Fibroblast of lung (primary cell): ENCODE data around the gene TTC31. TPM values are rescaled to one million over a fixed set of nuclear protein-coding genes. Genes with fewer than 3 reads are reported as not detected.

Source experiments
- DNase-seq, 2 donors: peaks; one replicate each; pipeline versions ENCODE4 v3.0.0 to v3.0.0-alpha.2; 2010; ENCODE audit warnings: low read depth in 2 of 2
- H2AFZ ChIP-seq: 2 replicates; pipeline ENCODE4 v1.5.1; 2012; ENCODE audit warnings: low read length, control low read depth, inconsistent platforms
- H3K27ac ChIP-seq: 2 replicates; pipeline ENCODE4 v1.5.1; 2011; ENCODE audit warnings: low read length, control low read depth; ENCODE audit not compliant: insufficient read depth
- H3K27me3 ChIP-seq: 2 replicates; pipeline ENCODE4 v1.5.1; 2011; ENCODE audit warnings: mild to moderate bottlenecking, low read length; ENCODE audit not compliant: control insufficient read depth, insufficient read depth
- H3K36me3 ChIP-seq: 2 replicates; pipeline ENCODE4 v1.5.1; 2011; ENCODE audit warnings: low read length; ENCODE audit not compliant: control insufficient read depth, insufficient read depth
- H3K4me1 ChIP-seq: 2 replicates; pipeline ENCODE4 v1.5.1; 2011; ENCODE audit warnings: low read length; ENCODE audit not compliant: control insufficient read depth, insufficient read depth; ENCODE audit errors: extremely low read depth
- H3K4me2 ChIP-seq: 2 replicates; pipeline ENCODE4 v1.5.1; 2011; ENCODE audit warnings: low read length, control low read depth; ENCODE audit not compliant: insufficient read depth; ENCODE audit errors: extremely low read depth
- H3K4me3 ChIP-seq, 4 experiments: fragments of 200-600 bp in 1 of 4; sonication (generic) in 1 of 4; replicated peaks in 1 of 4; 2 replicates each; pipeline ENCODE4 v1.5.1; 2011 to 2016; ENCODE audit warnings: low read length in 4 of 4, low read depth in 3 of 4, mild to moderate bottlenecking in 3 of 4, control low read depth in 2 of 4, inconsistent platforms in 1 of 4, mixed read lengths in 1 of 4; ENCODE audit not compliant: insufficient read depth in 1 of 4; ENCODE audit errors: control extremely low read depth in 1 of 4
- H3K79me2 ChIP-seq: 2 replicates; pipeline ENCODE4 v1.5.1; 2012; ENCODE audit warnings: mild to moderate bottlenecking, low read length, inconsistent platforms; ENCODE audit not compliant: control insufficient read depth, insufficient read depth
- H3K9ac ChIP-seq: 2 replicates; pipeline ENCODE4 v1.5.1; 2011; ENCODE audit warnings: mild to moderate bottlenecking, low read length, control low read depth; ENCODE audit not compliant: insufficient read depth
- H3K9me3 ChIP-seq: 2 replicates; pipeline ENCODE4 v1.5.1; 2012; ENCODE audit warnings: low read depth, low read length; ENCODE audit not compliant: control insufficient read depth, insufficient read depth
- H4K20me1 ChIP-seq: 2 replicates; pipeline ENCODE4 v1.5.1; 2011; ENCODE audit warnings: low read length; ENCODE audit not compliant: control insufficient read depth, insufficient read depth; ENCODE audit errors: extremely low read depth
- EZH2 ChIP-seq: IDR thresholded peaks from 2 replicates; pipeline ENCODE4 v1.5.1; 2012; ENCODE audit warnings: low read length, control low read depth, mild to moderate bottlenecking; ENCODE audit errors: missing control alignments
- polyA plus RNA-seq, 2 donors: library from polyadenylated mRNA; depleted of rRNA in 1 of 2; stranded (reverse) in 1 of 2; unstranded in 1 of 2; fragments of >200 nt; gene quantifications; 2 replicates each; pipeline ENCODE4 v1.2.1, GENCODE V29; 2011 to 2012; ENCODE audit warnings: missing spikeins in 1 of 2
- total RNA-seq: library from RNA; depleted of rRNA; stranded (reverse); fragments of >200 nt; gene quantifications from 2 replicates; pipeline ENCODE4 v1.2.1, GENCODE V29; 2014
- TF ChIP-seq, protein P1 (sequence below), 2 donors: IDR thresholded peaks in 1 of 2; conservative IDR thresholded peaks in 1 of 2; 1 replicate in 1 of 2; 2 replicates in 1 of 2; pipeline ENCODE4 v1.5.1; 2011 to 2012; ENCODE audit warnings: low read length in 2 of 2, control low read depth in 1 of 2, inconsistent platforms in 1 of 2, low read depth in 1 of 2, mild to moderate bottlenecking in 1 of 2

TTC31 gene
- total and polyA plus RNA-seq, 2 donors (not counting 1 experiment from before 2014, with no cell fraction given): 10.7 to 11.8 TPM

GRCh38 chr2:74491648-74492544 lies 9.0 kb downstream of the TTC31 start:
- Histone ChIP-seq H3K27ac (no peak overlapping the region), H2AFZ (no peak overlapping the region), H3K27me3 (no peaks in the 10 kb centered on the region), H3K9ac (no peak overlapping the region), H3K4me3 (no peak overlapping the region), H3K36me3 (peaks cover 18% of the 10 kb centered on the region), H3K9me3 (no peaks in the 10 kb centered on the region), H3K4me2 (no peak overlapping the region), H4K20me1 (no peaks in the 10 kb centered on the region), H3K4me1 (peaks cover 3% of the 10 kb centered on the region), H3K79me2 (no peaks in the 10 kb centered on the region)
- TF ChIP-seq, protein P1, sequence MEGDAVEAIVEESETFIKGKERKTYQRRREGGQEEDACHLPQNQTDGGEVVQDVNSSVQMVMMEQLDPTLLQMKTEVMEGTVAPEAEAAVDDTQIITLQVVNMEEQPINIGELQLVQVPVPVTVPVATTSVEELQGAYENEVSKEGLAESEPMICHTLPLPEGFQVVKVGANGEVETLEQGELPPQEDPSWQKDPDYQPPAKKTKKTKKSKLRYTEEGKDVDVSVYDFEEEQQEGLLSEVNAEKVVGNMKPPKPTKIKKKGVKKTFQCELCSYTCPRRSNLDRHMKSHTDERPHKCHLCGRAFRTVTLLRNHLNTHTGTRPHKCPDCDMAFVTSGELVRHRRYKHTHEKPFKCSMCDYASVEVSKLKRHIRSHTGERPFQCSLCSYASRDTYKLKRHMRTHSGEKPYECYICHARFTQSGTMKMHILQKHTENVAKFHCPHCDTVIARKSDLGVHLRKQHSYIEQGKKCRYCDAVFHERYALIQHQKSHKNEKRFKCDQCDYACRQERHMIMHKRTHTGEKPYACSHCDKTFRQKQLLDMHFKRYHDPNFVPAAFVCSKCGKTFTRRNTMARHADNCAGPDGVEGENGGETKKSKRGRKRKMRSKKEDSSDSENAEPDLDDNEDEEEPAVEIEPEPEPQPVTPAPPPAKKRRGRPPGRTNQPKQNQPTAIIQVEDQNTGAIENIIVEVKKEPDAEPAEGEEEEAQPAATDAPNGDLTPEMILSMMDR (conservative IDR thresholded peaks at IDR 0.05 in 1 of 2, IDR thresholded peaks at IDR 0.05 in 1 of 2; ENCODE audit: low read depth in 1 of 2, low read length in 2 of 2): no peak
- no peak for TF ChIP-seq EZH2
- DNase-seq: no peak

- TF ChIP-seq, protein P1 (conservative IDR thresholded peaks at IDR 0.05 in 1 of 2, IDR thresholded peaks at IDR 0.05 in 1 of 2; ENCODE audit: low read depth in 1 of 2, low read length in 2 of 2): no peak
- TF ChIP-seq EZH2: no peak
- no peak overlapping the region for H3K4me2 ChIP-seq
- no peak for DNase-seq
- H3K27ac ChIP-seq: no peak overlapping the region
- no peaks in the 10 kb centered on the region for H3K27me3 ChIP-seq
- no peaks in the 10 kb centered on the region for H4K20me1 ChIP-seq
- no peaks in the 10 kb centered on the region for H3K79me2 ChIP-seq
- no peak overlapping the region for H3K9ac ChIP-seq
- H2AFZ ChIP-seq: no peak overlapping the region
- no peaks in the 10 kb centered on the region for H3K9me3 ChIP-seq
- H3K36me3 ChIP-seq: peaks cover 18% of the 10 kb centered on the region
- no peak overlapping the region for H3K4me3 ChIP-seq
- H3K4me1 ChIP-seq: peaks cover 2% of the 10 kb centered on the region
Measured at GRCh38 chr2:74493546-74493945, 10.7 kb downstream of the TTC31 start.

DNA sequence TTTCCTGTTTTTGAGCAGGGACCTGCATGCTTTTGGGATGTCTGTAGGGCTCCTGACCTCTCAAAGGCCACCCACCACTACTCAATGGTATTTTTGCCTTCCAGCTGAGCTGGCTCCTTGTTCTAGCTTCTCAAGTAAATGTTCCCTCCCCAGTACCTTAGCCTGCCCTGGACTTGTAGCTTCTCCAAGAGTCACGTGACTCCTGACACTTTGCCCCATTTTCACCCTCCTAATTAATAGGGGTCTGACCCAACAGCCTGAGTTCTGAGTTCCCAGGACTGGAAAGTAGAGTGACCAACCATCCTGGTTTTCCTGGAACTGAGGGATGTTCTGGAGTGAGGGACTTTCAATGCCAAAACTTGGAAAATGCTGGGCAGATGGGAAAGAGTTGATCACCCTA lies 12.6 kb downstream of the TTC31 start:
- H3K9ac ChIP-seq: no peak overlapping the region
- H3K79me2 ChIP-seq: no peaks in the 10 kb centered on the region
- H3K9me3 ChIP-seq: no peaks in the 10 kb centered on the region
- no peak for DNase-seq
- H4K20me1 ChIP-seq: no peaks in the 10 kb centered on the region
- no peak overlapping the region for H3K4me2 ChIP-seq
- H3K4me1 ChIP-seq: peaks cover 7% of the 10 kb centered on the region
- no peak overlapping the region for H3K27ac ChIP-seq
- H2AFZ ChIP-seq: no peak overlapping the region
- no peak for TF ChIP-seq EZH2
- TF ChIP-seq, protein P1 (conservative IDR thresholded peaks at IDR 0.05 in 1 of 2, IDR thresholded peaks at IDR 0.05 in 1 of 2; ENCODE audit: low read depth in 1 of 2, low read length in 2 of 2): no peak
- no peaks in the 10 kb centered on the region for H3K27me3 ChIP-seq
- H3K36me3 ChIP-seq: peaks cover 16% of the 10 kb centered on the region
- H3K4me3 ChIP-seq: no peak overlapping the region
